ENCODE measurements around the gene RPH3AL. TPM values are rescaled to one million over a fixed set of nuclear protein-coding genes. Genes with fewer than 3 reads are reported as not detected.

Gene RPH3AL
- total and polyA plus RNA-seq, 2 of the 8 experiments (the other 6 are each of a cell fraction or from before 2014, with no cell fraction given), result 5.6 to 5.8 TPM

- no peak for TF ChIP-seq SAP30 (IDR thresholded peaks at IDR 0.05; ENCODE audit: insufficient read depth, insufficient replicate concordance, low read length)
- TF ChIP-seq TBP (IDR thresholded peaks at IDR 0.05; ENCODE audit: low read depth, low read length), result no peak
- TF ChIP-seq CHD1 (IDR thresholded peaks at IDR 0.05; ENCODE audit: low read depth, low read length), result no peak
- no peak for TF ChIP-seq JUND (IDR thresholded peaks at IDR 0.05; ENCODE audit: low read length)
- TF ChIP-seq, protein P1, sequence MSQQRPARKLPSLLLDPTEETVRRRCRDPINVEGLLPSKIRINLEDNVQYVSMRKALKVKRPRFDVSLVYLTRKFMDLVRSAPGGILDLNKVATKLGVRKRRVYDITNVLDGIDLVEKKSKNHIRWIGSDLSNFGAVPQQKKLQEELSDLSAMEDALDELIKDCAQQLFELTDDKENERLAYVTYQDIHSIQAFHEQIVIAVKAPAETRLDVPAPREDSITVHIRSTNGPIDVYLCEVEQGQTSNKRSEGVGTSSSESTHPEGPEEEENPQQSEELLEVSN (IDR thresholded peaks at IDR 0.05), result no peak
- no peak for TF ChIP-seq SRF (IDR thresholded peaks at IDR 0.05; ENCODE audit: low read depth, low read length)
- TF ChIP-seq KDM1A (IDR thresholded peaks at IDR 0.05; ENCODE audit: borderline replicate concordance, low read length), result no peak
- TF ChIP-seq JUN (IDR thresholded peaks at IDR 0.05; ENCODE audit: low read depth, low read length), result no peak
- TF ChIP-seq USF2 (IDR thresholded peaks at IDR 0.05; ENCODE audit: low read length), result no peak
Measured at GRCh38 chr17:338442-339192, 14.0 kb downstream of the RPH3AL start (continued).

Data from H1 (cell line).